ENCODE data around the gene CEP72.

GRCh38 chr5:673161-673830 is 61.2 kb downstream of the CEP72 start:
- TF ChIP-seq CTCF (IDR thresholded peaks at IDR 0.05; ENCODE audit: poor library complexity) (no peak), EZH2phosphoT487 (IDR thresholded peaks at IDR 0.05; ENCODE audit: low read depth, severe bottlenecking, unreplicated experiment) (no peak)

Measured in hepatocyte (in vitro differentiated cells).